Neuron (in vitro differentiated cells): ENCODE measurements around the gene ZDHHC7.

Experiments used
- H2AFZ ChIP-seq: one replicate; pipeline ENCODE4 v1.6.1; 2013; ENCODE audit warnings: low read depth, mild to moderate bottlenecking, inconsistent platforms, low read length, moderate library complexity
- H3K27me3 ChIP-seq: one replicate; pipeline ENCODE4 v1.6.1; 2013; ENCODE audit warnings: low read length; ENCODE audit not compliant: insufficient read depth
- H3K36me3 ChIP-seq: one replicate; pipeline ENCODE4 v1.6.1; 2013; ENCODE audit warnings: low read length; ENCODE audit not compliant: insufficient read depth
- H3K4me1 ChIP-seq: one replicate; pipeline ENCODE4 v1.6.1; 2013; ENCODE audit warnings: low read length; ENCODE audit not compliant: insufficient read depth
- H3K4me3 ChIP-seq: 2 replicates; pipeline ENCODE4 v1.5.1; 2013; ENCODE audit warnings: mild to moderate bottlenecking, low read length, moderate library complexity
- H3K9me3 ChIP-seq: one replicate; pipeline ENCODE4 v1.6.1; 2013; ENCODE audit warnings: low read length

ZDHHC7 gene

GRCh38 chr16:85048921-85049562 lies 37.7 kb upstream of the ZDHHC7 start:
- Histone ChIP-seq H3K27me3 (no peaks in the 10 kb centered on the region), H3K36me3 (no peaks in the 10 kb centered on the region)

GRCh38 chr16:85047867-85048455 lies 36.6 kb upstream of the ZDHHC7 start:
- Histone ChIP-seq H3K4me1 (no peaks in the 10 kb centered on the region), H3K36me3 (no peaks in the 10 kb centered on the region), H3K27me3 (no peaks in the 10 kb centered on the region), H3K9me3 (no peaks in the 10 kb centered on the region), H2AFZ (no peak overlapping the region), H3K4me3 (no peak overlapping the region)

More at GRCh38 chr16:85048921-85049562, 37.7 kb upstream of the ZDHHC7 start:
- Histone ChIP-seq H3K4me3 (no peak overlapping the region), H3K4me1 (no peaks in the 10 kb centered on the region), H2AFZ (no peak overlapping the region), H3K9me3 (no peaks in the 10 kb centered on the region)

- H3K4me3 ChIP-seq: no peak overlapping the region
Measured at GRCh38 chr16:85046931-85047866, 35.9 kb upstream of the ZDHHC7 start.

GRCh38 chr16:85046472-85046916 lies 35.2 kb upstream of the ZDHHC7 start:
- no peak overlapping the region for H2AFZ ChIP-seq
- peaks cover 4% of the 10 kb centered on the region for H3K4me1 ChIP-seq

More at GRCh38 chr16:85046931-85047866, 35.9 kb upstream of the ZDHHC7 start:
- Histone ChIP-seq H3K9me3 (no peaks in the 10 kb centered on the region), H3K27me3 (no peaks in the 10 kb centered on the region), H3K36me3 (no peaks in the 10 kb centered on the region), H3K4me1 (no peaks in the 10 kb centered on the region), H2AFZ (no peak overlapping the region)

GRCh38 chr16:85045641-85046471 lies 34.5 kb upstream of the ZDHHC7 start:
- Histone ChIP-seq H3K4me1 (peaks cover 4% of the 10 kb centered on the region), H3K9me3 (no peaks in the 10 kb centered on the region), H2AFZ (no peak overlapping the region), H3K27me3 (no peaks in the 10 kb centered on the region), H3K36me3 (no peaks in the 10 kb centered on the region), H3K4me3 (no peak overlapping the region)

More at GRCh38 chr16:85046472-85046916, 35.2 kb upstream of the ZDHHC7 start:
- Histone ChIP-seq H3K4me3 (no peak overlapping the region), H3K27me3 (no peaks in the 10 kb centered on the region), H3K9me3 (no peaks in the 10 kb centered on the region), H3K36me3 (no peaks in the 10 kb centered on the region)

- Histone ChIP-seq H3K4me1 (peaks cover 4% of the 10 kb centered on the region), H2AFZ (no peak overlapping the region), H3K27me3 (no peaks in the 10 kb centered on the region), H3K9me3 (no peaks in the 10 kb centered on the region), H3K4me3 (no peak overlapping the region), H3K36me3 (no peaks in the 10 kb centered on the region)
Measured at GRCh38 chr16:85045077-85045476, 33.7 kb upstream of the ZDHHC7 start.

- Histone ChIP-seq H2AFZ (no peak overlapping the region), H3K36me3 (no peaks in the 10 kb centered on the region), H3K9me3 (no peaks in the 10 kb centered on the region), H3K4me3 (no peak overlapping the region), H3K27me3 (no peaks in the 10 kb centered on the region), H3K4me1 (peaks cover 4% of the 10 kb centered on the region)
Measured at GRCh38 chr16:85042606-85043005, 31.3 kb upstream of the ZDHHC7 start.

GRCh38 chr16:85042167-85042526 lies 30.8 kb upstream of the ZDHHC7 start:
- Histone ChIP-seq H3K9me3 (no peaks in the 10 kb centered on the region), H3K4me3 (no peak overlapping the region), H2AFZ (no peak overlapping the region), H3K4me1 (peaks cover 4% of the 10 kb centered on the region), H3K27me3 (no peaks in the 10 kb centered on the region), H3K36me3 (no peaks in the 10 kb centered on the region)

- H3K36me3 ChIP-seq: no peaks in the 10 kb centered on the region
- no peak overlapping the region for H3K4me3 ChIP-seq
- H3K27me3 ChIP-seq: no peaks in the 10 kb centered on the region
- no peaks in the 10 kb centered on the region for H3K9me3 ChIP-seq
- H3K4me1 ChIP-seq: peaks cover 4% of the 10 kb centered on the region
- H2AFZ ChIP-seq: no peak overlapping the region
Measured at GRCh38 chr16:85041219-85042166, 30.2 kb upstream of the ZDHHC7 start.

- no peaks in the 10 kb centered on the region for H3K27me3 ChIP-seq
Measured at GRCh38 chr16:85040685-85041084, 29.4 kb upstream of the ZDHHC7 start.

GRCh38 chr16:85037721-85038120 lies 26.4 kb upstream of the ZDHHC7 start:
- peaks cover 4% of the 10 kb centered on the region for H3K4me1 ChIP-seq
- no peak overlapping the region for H3K4me3 ChIP-seq
- H3K36me3 ChIP-seq: no peaks in the 10 kb centered on the region
- no peaks in the 10 kb centered on the region for H3K27me3 ChIP-seq
- H3K9me3 ChIP-seq: no peaks in the 10 kb centered on the region
- H2AFZ ChIP-seq: no peak overlapping the region

More at GRCh38 chr16:85040685-85041084, 29.4 kb upstream of the ZDHHC7 start:
- H3K9me3 ChIP-seq: no peaks in the 10 kb centered on the region
- no peak overlapping the region for H3K4me3 ChIP-seq
- no peaks in the 10 kb centered on the region for H3K36me3 ChIP-seq
- no peak overlapping the region for H2AFZ ChIP-seq
- H3K4me1 ChIP-seq: peaks cover 4% of the 10 kb centered on the region

GRCh38 chr16:85037050-85037410 lies 25.7 kb upstream of the ZDHHC7 start:
- H3K9me3 ChIP-seq: peaks cover 2% of the 10 kb centered on the region
- no peak overlapping the region for H2AFZ ChIP-seq
- H3K36me3 ChIP-seq: no peaks in the 10 kb centered on the region
- H3K27me3 ChIP-seq: no peaks in the 10 kb centered on the region
- no peak overlapping the region for H3K4me3 ChIP-seq
- H3K4me1 ChIP-seq: peaks cover 4% of the 10 kb centered on the region
